AG08395 (cell line): ENCODE measurements around the gene MSX1.

Experiments used
- DNase-seq: peaks from one replicate; pipeline ENCODE4 v3.0.0; 2012; ENCODE audit warnings: mixed read lengths, low spot score

Gene MSX1

GRCh38 chr4:4869731-4870571 is 10.5 kb downstream of the MSX1 start:
- no peak for DNase-seq

GRCh38 chr4:4870576-4871241 is 11.2 kb downstream of the MSX1 start:
- no peak for DNase-seq

GRCh38 chr4:4871242-4871572 is 11.7 kb downstream of the MSX1 start:
- DNase-seq = no peak

GRCh38 chr4:4871573-4872313 is 12.3 kb downstream of the MSX1 start:
- no peak for DNase-seq

- DNase-seq = no peak
Measured at GRCh38 chr4:4872314-4872903, 12.9 kb downstream of the MSX1 start.

- no peak for DNase-seq
Measured at GRCh38 chr4:4873203-4873602, 13.7 kb downstream of the MSX1 start.

GRCh38 chr4:4874254-4874653 is 14.8 kb downstream of the MSX1 start:
- DNase-seq = no peak

- DNase-seq = no peak
Measured at GRCh38 chr4:4875147-4875546, 15.7 kb downstream of the MSX1 start.

- no peak for DNase-seq
Measured at GRCh38 chr4:4875611-4876010, 16.1 kb downstream of the MSX1 start.

- no peak for DNase-seq
Measured at GRCh38 chr4:4876945-4877661, 17.6 kb downstream of the MSX1 start.

GRCh38 chr4:4880492-4880891 is 21.0 kb downstream of the MSX1 start:
- DNase-seq = no peak

GRCh38 chr4:4881432-4881831 is 22.0 kb downstream of the MSX1 start:
- no peak for DNase-seq

- DNase-seq = no peak
Measured at GRCh38 chr4:4884611-4885010, 25.1 kb downstream of the MSX1 start.

GRCh38 chr4:4887426-4887825 is 28.0 kb downstream of the MSX1 start:
- no peak for DNase-seq

- DNase-seq = no peak
Measured at GRCh38 chr4:4888695-4889094, 29.2 kb downstream of the MSX1 start.

GRCh38 chr4:4889781-4890180 is 30.3 kb downstream of the MSX1 start:
- DNase-seq = no peak

- DNase-seq = no peak
Measured at GRCh38 chr4:4890574-4891255, 31.2 kb downstream of the MSX1 start.

GRCh38 chr4:4893721-4894120 is 34.3 kb downstream of the MSX1 start:
- DNase-seq = no peak

- no peak for DNase-seq
Measured at GRCh38 chr4:4899202-4899925, 39.9 kb downstream of the MSX1 start.

- DNase-seq = no peak
Measured at GRCh38 chr4:4901877-4902276, 42.4 kb downstream of the MSX1 start.

GRCh38 chr4:4912155-4912554 is 52.7 kb downstream of the MSX1 start:
- no peak for DNase-seq
